Measurements from ENCODE around the gene DNPEP.
A peak's percentile ranks its signal among the peaks of the same experiment; 100 is the strongest.

Gene DNPEP

GRCh38 chr2:219362524-219363164, 25.1 kb downstream of the DNPEP start (continued):
- TF ChIP-seq ZNF549 (tag by site-specific recombination; IDR thresholded peaks at IDR 0.05) (no peak), ZNF792 (tag by site-specific recombination; IDR thresholded peaks at IDR 0.05) (no peak), GLIS2 (tag by site-specific recombination; IDR thresholded peaks at IDR 0.05) (0 out of 2 replicates have a peak, but pooled peaks have one; percentile 34), IKZF3 (tag by site-specific recombination; IDR thresholded peaks at IDR 0.05) (no peak), ZBTB7A (tag by site-specific recombination; IDR thresholded peaks at IDR 0.05; ENCODE audit: low read depth) (no peak), ZSCAN23 (tag by site-specific recombination; IDR thresholded peaks at IDR 0.05) (no peak), ZNF292 (tag by site-specific recombination; IDR thresholded peaks at IDR 0.05; ENCODE audit: borderline replicate concordance, low read depth) (no peak), ELK4 (IDR thresholded peaks at IDR 0.05; ENCODE audit: borderline replicate concordance, low read depth, low read length) (no peak), ZFHX2 (tag by site-specific recombination; conservative IDR thresholded peaks at IDR 0.05) (peak; percentile 41), ZNF692 (tag by site-specific recombination; IDR thresholded peaks at IDR 0.05) (peak; percentile 48; the same call in 1 of the 2 replicates), ZNF354C (tag by site-specific recombination; IDR thresholded peaks at IDR 0.05; ENCODE audit: borderline replicate concordance, low read depth) (no peak), GFI1B (tag by site-specific recombination; IDR thresholded peaks at IDR 0.05) (no peak), ZNF157 (tag by site-specific recombination; IDR thresholded peaks at IDR 0.05) (no peak), SALL2 (tag by site-specific recombination; IDR thresholded peaks at IDR 0.05; ENCODE audit: borderline replicate concordance) (no peak), ZBTB17 (tag by site-specific recombination; IDR thresholded peaks at IDR 0.05) (no peak), KLF10 (tag by site-specific recombination; IDR thresholded peaks at IDR 0.05) (no peak), ZNF114 (tag by site-specific recombination; IDR thresholded peaks at IDR 0.05) (no peak), ZNF324 (tag by site-specific recombination; IDR thresholded peaks at IDR 0.05) (no peak), SP2 (tag by site-specific recombination; IDR thresholded peaks at IDR 0.05) (no peak), PRDM10 (tag by site-specific recombination; IDR thresholded peaks at IDR 0.05) (no peak), ZNF610 (tag by site-specific recombination; IDR thresholded peaks at IDR 0.05; ENCODE audit: borderline replicate concordance) (no peak), ZNF529 (tag by site-specific recombination; IDR thresholded peaks at IDR 0.05; ENCODE audit: insufficient replicate concordance) (no peak), ZNF555 (tag by site-specific recombination; conservative IDR thresholded peaks at IDR 0.05) (no peak), KLF9 (tag by site-specific recombination; IDR thresholded peaks at IDR 0.05; ENCODE audit: low read depth) (no peak), ZNF280D (tag by site-specific recombination; IDR thresholded peaks at IDR 0.05) (no peak), ZNF266 (tag by site-specific recombination; IDR thresholded peaks at IDR 0.05; ENCODE audit: low read depth) (no peak), ZNF843 (tag by site-specific recombination; IDR thresholded peaks at IDR 0.05) (no peak), PRDM1 (tag by site-specific recombination; IDR thresholded peaks at IDR 0.05) (no peak), ZNF148 (tag by site-specific recombination; IDR thresholded peaks at IDR 0.05; ENCODE audit: borderline replicate concordance) (no peak)
